ENCODE data around the gene ZKSCAN5. TPM values are rescaled to one million over a fixed set of nuclear protein-coding genes. Genes with fewer than 3 reads are reported as not detected.

Gene ZKSCAN5
- total and polyA plus RNA-seq, 2 of the 8 experiments (the other 6 are each of a cell fraction or from before 2014, with no cell fraction given) = 5.3 to 13.5 TPM

Other genes starting within 250 kb of the ZKSCAN5 start
- not detected in 2 replicates for gene MYH16, start 231.8 kb upstream of the ZKSCAN5 start, total RNA-seq (2021; fragmentation: NEBNext Ultra II Directional; extraction: Animal tissue kit (Norgen Biotek cat#: 25700))
- gene MYH16, start 231.8 kb upstream of the ZKSCAN5 start, polyA plus RNA-seq (2011; rRNA removed) = not detected in 2 replicates
- 147 and 155 TPM in 2 replicates for gene ARPC1A, start 178.8 kb upstream of the ZKSCAN5 start, total RNA-seq (2021; fragmentation: NEBNext Ultra II Directional; extraction: Animal tissue kit (Norgen Biotek cat#: 25700))
- gene ARPC1A, start 178.8 kb upstream of the ZKSCAN5 start, polyA plus RNA-seq (2011; rRNA removed) = 123 and 140 TPM in 2 replicates
- gene ARPC1B, start 129.9 kb upstream of the ZKSCAN5 start, total RNA-seq (2021; fragmentation: NEBNext Ultra II Directional; extraction: Animal tissue kit (Norgen Biotek cat#: 25700)) = 61.8 and 64.5 TPM in 2 replicates
- 115 and 165 TPM in 2 replicates for gene ARPC1B, start 129.9 kb upstream of the ZKSCAN5 start, polyA plus RNA-seq (2011; rRNA removed)
- 169 and 174 TPM in 2 replicates for gene PDAP1, start 96.1 kb upstream of the ZKSCAN5 start, total RNA-seq (2021; fragmentation: NEBNext Ultra II Directional; extraction: Animal tissue kit (Norgen Biotek cat#: 25700))
- 26.6 and 37.1 TPM in 2 replicates for gene PDAP1, start 96.1 kb upstream of the ZKSCAN5 start, polyA plus RNA-seq (2011; rRNA removed)
- gene BUD31, start 95.7 kb upstream of the ZKSCAN5 start, total RNA-seq (2021; fragmentation: NEBNext Ultra II Directional; extraction: Animal tissue kit (Norgen Biotek cat#: 25700)) = 114 and 121 TPM in 2 replicates
- gene BUD31, start 95.7 kb upstream of the ZKSCAN5 start, polyA plus RNA-seq (2011; rRNA removed) = 46.7 and 72.0 TPM in 2 replicates
- 7.5 and 8.5 TPM in 2 replicates for gene PTCD1, start 65.9 kb upstream of the ZKSCAN5 start, total RNA-seq (2021; fragmentation: NEBNext Ultra II Directional; extraction: Animal tissue kit (Norgen Biotek cat#: 25700))
- gene PTCD1, start 65.9 kb upstream of the ZKSCAN5 start, polyA plus RNA-seq (2011; rRNA removed) = 7.6 and 9.6 TPM in 2 replicates
- 74.8 and 77.5 TPM in 2 replicates for gene CPSF4, start 65.7 kb upstream of the ZKSCAN5 start, total RNA-seq (2021; fragmentation: NEBNext Ultra II Directional; extraction: Animal tissue kit (Norgen Biotek cat#: 25700))
- 103 and 156 TPM in 2 replicates for gene CPSF4, start 65.7 kb upstream of the ZKSCAN5 start, polyA plus RNA-seq (2011; rRNA removed)
- gene ATP5MF, start 38.5 kb upstream of the ZKSCAN5 start, total RNA-seq (2021; fragmentation: NEBNext Ultra II Directional; extraction: Animal tissue kit (Norgen Biotek cat#: 25700)) = 506 and 539 TPM in 2 replicates
- 2,240 and 4,362 TPM in 2 replicates for gene ATP5MF, start 38.5 kb upstream of the ZKSCAN5 start, polyA plus RNA-seq (2011; rRNA removed)
- 9.9 and 11.4 TPM in 2 replicates for gene ZNF789, start 31.8 kb upstream of the ZKSCAN5 start, total RNA-seq (2021; fragmentation: NEBNext Ultra II Directional; extraction: Animal tissue kit (Norgen Biotek cat#: 25700))
- 9.4 and 12.5 TPM in 2 replicates for gene ZNF789, start 31.8 kb upstream of the ZKSCAN5 start, polyA plus RNA-seq (2011; rRNA removed)
- gene ZNF394, start 4.4 kb upstream of the ZKSCAN5 start, total RNA-seq (2021; fragmentation: NEBNext Ultra II Directional; extraction: Animal tissue kit (Norgen Biotek cat#: 25700)) = 19.3 and 24.0 TPM in 2 replicates
- gene ZNF394, start 4.4 kb upstream of the ZKSCAN5 start, polyA plus RNA-seq (2011; rRNA removed) = 6.6 and 7.6 TPM in 2 replicates
- gene FAM200A, start 47.5 kb downstream of the ZKSCAN5 start, total RNA-seq (2021; fragmentation: NEBNext Ultra II Directional; extraction: Animal tissue kit (Norgen Biotek cat#: 25700)) = 7.5 and 7.6 TPM in 2 replicates
- 3.2 and 4.3 TPM in 2 replicates for gene FAM200A, start 47.5 kb downstream of the ZKSCAN5 start, polyA plus RNA-seq (2011; rRNA removed)
- 36.7 and 37.8 TPM in 2 replicates for gene ZNF655, start 54.0 kb downstream of the ZKSCAN5 start, total RNA-seq (2021; fragmentation: NEBNext Ultra II Directional; extraction: Animal tissue kit (Norgen Biotek cat#: 25700))
- gene ZNF655, start 54.0 kb downstream of the ZKSCAN5 start, polyA plus RNA-seq (2011; rRNA removed) = 27.1 and 30.7 TPM in 2 replicates
- not detected in 2 replicates for gene TMEM225B, start 93.6 kb downstream of the ZKSCAN5 start, total RNA-seq (2021; fragmentation: NEBNext Ultra II Directional; extraction: Animal tissue kit (Norgen Biotek cat#: 25700))
- 0.63 and 0.68 TPM in 2 replicates for gene TMEM225B, start 93.6 kb downstream of the ZKSCAN5 start, polyA plus RNA-seq (2011; rRNA removed)
- 16.5 and 18.6 TPM in 2 replicates for gene ZSCAN25, start 112.3 kb downstream of the ZKSCAN5 start, total RNA-seq (2021; fragmentation: NEBNext Ultra II Directional; extraction: Animal tissue kit (Norgen Biotek cat#: 25700))
- gene ZSCAN25, start 112.3 kb downstream of the ZKSCAN5 start, polyA plus RNA-seq (2011; rRNA removed) = 10.1 and 12.1 TPM in 2 replicates
- not detected in 2 replicates for gene CYP3A5, start 175.3 kb downstream of the ZKSCAN5 start, total RNA-seq (2021; fragmentation: NEBNext Ultra II Directional; extraction: Animal tissue kit (Norgen Biotek cat#: 25700))
- gene CYP3A5, start 175.3 kb downstream of the ZKSCAN5 start, polyA plus RNA-seq (2011; rRNA removed) = 0.06 TPM in 1 of 2 replicates, not detected in the other
- gene CYP3A7, start 230.5 kb downstream of the ZKSCAN5 start, total RNA-seq (2021; fragmentation: NEBNext Ultra II Directional; extraction: Animal tissue kit (Norgen Biotek cat#: 25700)) = not detected in 2 replicates
- gene CYP3A7, start 230.5 kb downstream of the ZKSCAN5 start, polyA plus RNA-seq (2011; rRNA removed) = not detected in 2 replicates